ENCODE data around the gene SLC34A1. TPM values are rescaled to one million over a fixed set of nuclear protein-coding genes. Genes with fewer than 3 reads are reported as not detected.
"Not testable (repeated sequence)": the region's sequence is repeated elsewhere in the genome, so short reads cannot be mapped to it uniquely, and the experiment has no call there.

Gene SLC34A1
- polyA plus RNA-seq, 4 donors: 0.01 to 0.07 TPM; not detected in 2

DNA sequence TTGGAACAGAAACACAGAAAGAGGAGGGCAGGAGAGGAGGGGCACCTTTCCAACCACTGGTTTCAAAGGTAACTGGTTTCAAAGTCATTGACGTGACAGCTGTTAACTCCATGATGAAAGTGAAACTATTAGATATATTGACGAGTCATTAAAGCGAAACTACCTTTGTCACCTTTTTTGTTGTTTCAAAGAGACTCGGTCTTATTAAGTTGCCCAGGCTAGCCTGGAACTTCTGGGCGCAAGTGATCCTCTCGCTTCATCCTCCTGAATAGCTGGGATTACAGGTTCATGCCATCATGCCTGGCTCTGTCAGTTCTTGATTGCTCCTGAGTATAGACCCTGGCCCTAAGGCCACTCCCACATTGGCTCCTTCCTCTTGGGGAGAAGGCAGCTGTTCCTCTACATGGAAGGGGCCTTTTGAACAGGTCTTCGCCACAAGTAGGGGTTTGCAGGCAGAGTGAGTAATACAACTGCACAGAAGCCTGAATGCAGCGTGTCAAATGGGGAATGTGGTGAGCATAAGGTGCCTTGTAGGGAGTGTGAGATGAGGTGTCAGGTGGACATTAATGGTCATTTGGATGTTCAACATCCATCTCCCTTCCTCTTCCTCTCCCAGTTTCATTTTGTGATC is 28.5 kb downstream of the SLC34A1 start:
- FAIRE-seq: peak; percentile 41
- H3K27me3 ChIP-seq (ENCODE audit: control insufficient read depth in 3 of 3, insufficient read depth in 3 of 3, low read length in 3 of 3): no peaks in the 10 kb centered on the region
- WGBS, 3 donors: 15 to 52% (median 30%) methylated on average over 8 of the region's 8 CpGs
- peaks cover 0 to 9% (median 4%) of the 10 kb centered on the region in 3 donors for H3K4me1 ChIP-seq (ENCODE audit: control insufficient read depth in 3 of 3, insufficient read depth in 2 of 3, low read depth in 1 of 3, low read length in 2 of 3)
- no peaks in the 10 kb centered on the region for H3K9me3 ChIP-seq (ENCODE audit: control insufficient read depth in 2 of 2, insufficient read depth in 1 of 2, low read depth in 1 of 2, low read length in 1 of 2)
- peak; percentile 79 to 91 for DNase-seq
- H3K4me3 ChIP-seq (ENCODE audit: low read depth in 1 of 3, low read length in 3 of 3): peak overlapping the region in 1 of 3 donors; percentile 50
- peak overlapping the region; percentile 53 to 89 (median 79) for H3K27ac ChIP-seq (ENCODE audit: low read depth in 1 of 3, low read length in 2 of 3)
- H3K36me3 ChIP-seq (ENCODE audit: control insufficient read depth in 3 of 3, insufficient read depth in 2 of 3, low read depth in 1 of 3, low read length in 3 of 3): no peaks in the 10 kb centered on the region

DNA sequence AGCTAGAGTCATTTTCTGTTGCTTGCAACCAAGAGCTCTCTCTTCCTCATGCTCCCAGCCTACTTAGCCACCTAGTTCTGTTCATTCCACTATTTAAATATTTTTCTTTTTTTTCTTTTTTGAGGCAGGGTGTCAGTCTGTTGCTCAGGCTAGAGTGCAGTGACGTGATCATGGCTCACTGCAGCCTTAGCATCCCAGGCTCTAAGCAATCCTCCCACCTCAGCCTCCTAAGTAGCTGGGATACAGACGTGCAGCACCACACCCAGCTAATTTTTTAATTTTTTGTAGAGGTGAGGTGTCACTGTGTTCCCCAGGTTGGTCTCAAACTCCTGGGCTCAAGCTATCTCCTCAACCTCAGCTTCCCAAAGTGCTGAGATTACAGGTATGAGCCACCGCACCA is 30.2 kb downstream of the SLC34A1 start:
- no peak for FAIRE-seq

DNA sequence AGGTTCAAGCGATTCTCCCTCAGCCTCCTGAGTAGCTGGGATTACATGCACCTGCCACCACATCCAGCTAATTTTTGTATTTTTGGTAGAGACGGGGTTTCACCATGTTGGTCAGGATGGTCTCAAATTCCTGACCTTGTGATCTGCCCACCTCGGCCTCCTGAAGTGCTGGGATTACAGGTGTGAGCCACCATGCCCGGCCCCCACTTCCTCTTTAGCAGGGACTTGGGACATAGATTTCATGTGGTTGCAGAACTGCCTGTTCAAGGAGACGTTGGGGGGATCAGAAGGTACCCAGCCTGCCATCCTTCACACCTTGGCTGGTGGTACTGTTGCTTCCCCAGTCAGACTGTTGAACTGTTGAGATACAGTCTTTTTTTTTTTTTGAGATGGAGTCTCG is 32.8 kb downstream of the SLC34A1 start:
- not testable (repeated sequence) for H3K36me3 ChIP-seq (ENCODE audit: control insufficient read depth in 3 of 3, insufficient read depth in 2 of 3, low read depth in 1 of 3, low read length in 3 of 3); DNase-seq; FAIRE-seq; H3K4me3 ChIP-seq (ENCODE audit: low read depth in 1 of 3, low read length in 3 of 3); H3K9me3 ChIP-seq (ENCODE audit: control insufficient read depth in 2 of 2, insufficient read depth in 1 of 2, low read depth in 1 of 2, low read length in 1 of 2); H3K4me1 ChIP-seq (ENCODE audit: control insufficient read depth in 3 of 3, insufficient read depth in 2 of 3, low read depth in 1 of 3, low read length in 2 of 3); H3K27me3 ChIP-seq (ENCODE audit: control insufficient read depth in 3 of 3, insufficient read depth in 3 of 3, low read length in 3 of 3); H3K27ac ChIP-seq (ENCODE audit: low read depth in 1 of 3, low read length in 2 of 3)
- WGBS, 3 donors: 85 to 88% (median 86%) methylated on average over 6 of the region's 6 CpGs

More for the DNA sequence above, 30.2 kb downstream of the SLC34A1 start:
- WGBS, 3 donors: 77 to 90% (median 88%) methylated on average over 3 of the region's 3 CpGs
- Histone ChIP-seq H3K4me3 (ENCODE audit: low read depth in 1 of 3, low read length in 3 of 3) (no peak overlapping the region), H3K9me3 (ENCODE audit: control insufficient read depth in 2 of 2, insufficient read depth in 1 of 2, low read depth in 1 of 2, low read length in 1 of 2) (no peaks in the 10 kb centered on the region), H3K27ac (ENCODE audit: low read depth in 1 of 3, low read length in 2 of 3) (no peak overlapping the region), H3K4me1 (ENCODE audit: control insufficient read depth in 3 of 3, insufficient read depth in 2 of 3, low read depth in 1 of 3, low read length in 2 of 3) (peaks cover 0 to 9% (median 4%) of the 10 kb centered on the region in 3 donors), H3K36me3 (ENCODE audit: control insufficient read depth in 3 of 3, insufficient read depth in 2 of 3, low read depth in 1 of 3, low read length in 3 of 3) (no peaks in the 10 kb centered on the region), H3K27me3 (ENCODE audit: control insufficient read depth in 3 of 3, insufficient read depth in 3 of 3, low read length in 3 of 3) (no peaks in the 10 kb centered on the region)
- DNase-seq: no peak

DNA sequence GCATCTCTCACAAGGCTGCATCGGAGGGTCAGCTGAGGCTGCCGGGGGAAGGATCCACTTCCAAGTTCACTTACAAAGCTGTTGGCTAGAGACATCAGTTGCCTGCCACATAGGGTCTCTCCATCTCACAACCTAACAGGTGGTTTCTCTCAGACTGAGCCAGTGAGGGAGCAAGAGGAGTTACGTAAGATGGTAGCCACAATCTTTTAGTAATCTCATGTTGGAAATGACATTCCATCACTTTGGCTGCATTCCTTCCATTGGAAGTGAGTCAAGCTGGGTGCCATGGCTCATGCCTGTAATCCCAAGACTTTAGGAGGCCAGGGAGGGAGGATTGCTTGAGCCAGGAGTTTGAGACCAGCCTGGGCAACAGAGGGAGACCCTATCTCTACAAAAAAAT is 34.8 kb downstream of the SLC34A1 start:
- DNase-seq (no peak), FAIRE-seq (no peak)
- peaks cover 0 to 4% (median 0%) of the 10 kb centered on the region in 3 donors for H3K4me1 ChIP-seq (ENCODE audit: control insufficient read depth in 3 of 3, insufficient read depth in 2 of 3, low read depth in 1 of 3, low read length in 2 of 3)
- 77 to 92% (median 86%) methylated on average over 3 of the region's 3 CpGs for WGBS, 3 donors
- H3K36me3 ChIP-seq (ENCODE audit: control insufficient read depth in 3 of 3, insufficient read depth in 2 of 3, low read depth in 1 of 3, low read length in 3 of 3): no peaks in the 10 kb centered on the region
- no peak overlapping the region for H3K27ac ChIP-seq (ENCODE audit: low read depth in 1 of 3, low read length in 2 of 3)
- no peaks in the 10 kb centered on the region for H3K9me3 ChIP-seq (ENCODE audit: control insufficient read depth in 2 of 2, insufficient read depth in 1 of 2, low read depth in 1 of 2, low read length in 1 of 2)
- no peak overlapping the region for H3K4me3 ChIP-seq (ENCODE audit: low read depth in 1 of 3, low read length in 3 of 3)
- no peaks in the 10 kb centered on the region for H3K27me3 ChIP-seq (ENCODE audit: control insufficient read depth in 3 of 3, insufficient read depth in 3 of 3, low read length in 3 of 3)

DNA sequence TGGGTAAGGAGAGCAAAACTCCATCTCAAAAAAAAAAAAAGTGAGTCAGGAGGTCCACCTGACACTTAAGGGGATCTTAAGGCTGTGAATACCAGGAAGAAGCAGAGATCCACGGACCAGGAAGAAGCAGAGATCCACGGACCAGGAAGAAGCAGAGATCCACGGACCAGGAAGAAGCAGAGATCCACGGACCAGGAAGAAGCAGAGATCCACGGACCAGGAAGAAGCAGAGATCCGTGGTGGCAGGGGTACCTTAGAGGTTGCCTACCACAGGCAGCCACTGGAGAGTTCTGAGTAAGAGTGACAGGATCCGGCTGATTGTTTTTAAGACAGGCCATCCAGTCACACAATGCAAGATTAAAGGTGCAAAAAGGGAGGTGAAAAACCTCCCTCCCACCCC is 36.2 kb downstream of the SLC34A1 start:
- H3K36me3 ChIP-seq (ENCODE audit: control insufficient read depth in 3 of 3, insufficient read depth in 2 of 3, low read depth in 1 of 3, low read length in 3 of 3); H3K27ac ChIP-seq (ENCODE audit: low read depth in 1 of 3, low read length in 2 of 3); DNase-seq; H3K27me3 ChIP-seq (ENCODE audit: control insufficient read depth in 3 of 3, insufficient read depth in 3 of 3, low read length in 3 of 3); H3K4me1 ChIP-seq (ENCODE audit: control insufficient read depth in 3 of 3, insufficient read depth in 2 of 3, low read depth in 1 of 3, low read length in 2 of 3); FAIRE-seq; H3K9me3 ChIP-seq (ENCODE audit: control insufficient read depth in 2 of 2, insufficient read depth in 1 of 2, low read depth in 1 of 2, low read length in 1 of 2); H3K4me3 ChIP-seq (ENCODE audit: low read depth in 1 of 3, low read length in 3 of 3): not testable (repeated sequence)
- 27 to 65% (median 45%) methylated on average over 7 of the region's 7 CpGs for WGBS, 3 donors

DNA sequence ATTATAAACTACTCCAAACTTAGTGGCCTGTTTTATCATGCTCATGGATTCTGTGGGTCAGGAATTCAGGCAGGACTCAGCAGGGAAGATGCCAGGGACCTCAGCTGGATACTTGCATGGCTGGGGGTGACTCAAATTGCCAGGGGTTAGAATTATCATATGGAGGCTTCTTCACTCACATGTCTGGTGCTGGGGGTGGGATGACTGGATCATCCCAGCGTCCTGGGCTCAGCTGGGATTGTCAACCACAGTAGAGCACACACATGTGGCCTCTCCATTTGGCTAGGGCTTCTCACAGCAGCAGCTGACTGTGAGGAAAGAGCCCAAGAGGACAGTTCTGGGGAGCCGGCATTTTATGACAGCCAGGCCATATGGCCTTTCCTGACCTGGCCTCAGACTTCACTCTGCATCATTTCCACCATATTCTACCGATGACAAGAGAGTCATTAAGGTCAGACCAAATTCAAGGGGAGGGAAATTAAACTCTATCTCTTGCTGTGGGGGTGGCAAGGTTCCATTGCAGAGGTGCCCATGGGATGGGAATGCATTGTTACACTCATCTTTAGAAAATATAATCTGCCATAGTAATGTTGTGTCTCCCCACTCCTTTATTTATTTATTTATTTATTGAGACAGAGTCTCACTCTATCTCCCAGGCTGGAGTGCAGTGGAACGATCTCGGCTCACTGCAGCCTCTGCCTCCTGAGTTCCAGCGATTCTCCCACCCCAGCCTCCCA is 37.0 kb downstream of the SLC34A1 start:
- Histone ChIP-seq H3K36me3 (ENCODE audit: control insufficient read depth in 3 of 3, insufficient read depth in 2 of 3, low read depth in 1 of 3, low read length in 3 of 3) (no peaks in the 10 kb centered on the region), H3K4me1 (ENCODE audit: control insufficient read depth in 3 of 3, insufficient read depth in 2 of 3, low read depth in 1 of 3, low read length in 2 of 3) (peaks cover 0 to 6% (median 4%) of the 10 kb centered on the region in 3 donors), H3K4me3 (ENCODE audit: low read depth in 1 of 3, low read length in 3 of 3) (no peak overlapping the region), H3K9me3 (ENCODE audit: control insufficient read depth in 2 of 2, insufficient read depth in 1 of 2, low read depth in 1 of 2, low read length in 1 of 2) (no peaks in the 10 kb centered on the region), H3K27ac (ENCODE audit: low read depth in 1 of 3, low read length in 2 of 3) (no peak overlapping the region), H3K27me3 (ENCODE audit: control insufficient read depth in 3 of 3, insufficient read depth in 3 of 3, low read length in 3 of 3) (no peaks in the 10 kb centered on the region)
- WGBS, 3 donors: 80 to 92% (median 92%) methylated on average over 6 of the region's 6 CpGs
- FAIRE-seq (no peak), DNase-seq (no peak)

DNA sequence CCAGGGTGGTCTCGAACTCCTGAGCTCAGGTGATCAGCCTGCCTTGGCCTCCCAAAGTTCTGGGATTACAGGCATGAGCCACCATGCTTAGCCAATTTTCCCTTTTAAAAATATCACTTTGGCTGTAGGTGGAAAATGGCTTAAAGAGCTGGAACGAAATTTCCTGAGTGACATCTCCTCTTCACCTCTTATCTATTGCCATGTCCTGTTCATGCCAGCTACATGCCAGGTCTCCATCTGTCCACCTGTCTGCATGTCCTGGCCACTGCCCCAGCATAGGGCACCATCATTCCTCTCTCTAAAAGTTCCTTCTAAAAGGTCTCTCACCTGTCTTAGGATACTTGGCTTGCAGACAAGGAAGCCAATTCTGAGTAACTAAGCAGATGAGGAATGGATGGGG is 39.4 kb downstream of the SLC34A1 start:
- Histone ChIP-seq H3K27me3 (ENCODE audit: control insufficient read depth in 3 of 3, insufficient read depth in 3 of 3, low read length in 3 of 3) (no peaks in the 10 kb centered on the region), H3K4me3 (ENCODE audit: low read depth in 1 of 3, low read length in 3 of 3) (no peak overlapping the region), H3K9me3 (ENCODE audit: control insufficient read depth in 2 of 2, insufficient read depth in 1 of 2, low read depth in 1 of 2, low read length in 1 of 2) (no peaks in the 10 kb centered on the region), H3K27ac (ENCODE audit: low read depth in 1 of 3, low read length in 2 of 3) (no peak overlapping the region), H3K4me1 (ENCODE audit: control insufficient read depth in 3 of 3, insufficient read depth in 2 of 3, low read depth in 1 of 3, low read length in 2 of 3) (peaks cover 0 to 23% (median 10%) of the 10 kb centered on the region in 3 donors), H3K36me3 (ENCODE audit: control insufficient read depth in 3 of 3, insufficient read depth in 2 of 3, low read depth in 1 of 3, low read length in 3 of 3) (peaks cover 0 to 2% (median 0%) of the 10 kb centered on the region in 3 donors)
- DNase-seq (no peak), FAIRE-seq (no peak)
- 89 to 94% (median 93%) methylated on average over 2 of the region's 2 CpGs for WGBS, 3 donors

DNA sequence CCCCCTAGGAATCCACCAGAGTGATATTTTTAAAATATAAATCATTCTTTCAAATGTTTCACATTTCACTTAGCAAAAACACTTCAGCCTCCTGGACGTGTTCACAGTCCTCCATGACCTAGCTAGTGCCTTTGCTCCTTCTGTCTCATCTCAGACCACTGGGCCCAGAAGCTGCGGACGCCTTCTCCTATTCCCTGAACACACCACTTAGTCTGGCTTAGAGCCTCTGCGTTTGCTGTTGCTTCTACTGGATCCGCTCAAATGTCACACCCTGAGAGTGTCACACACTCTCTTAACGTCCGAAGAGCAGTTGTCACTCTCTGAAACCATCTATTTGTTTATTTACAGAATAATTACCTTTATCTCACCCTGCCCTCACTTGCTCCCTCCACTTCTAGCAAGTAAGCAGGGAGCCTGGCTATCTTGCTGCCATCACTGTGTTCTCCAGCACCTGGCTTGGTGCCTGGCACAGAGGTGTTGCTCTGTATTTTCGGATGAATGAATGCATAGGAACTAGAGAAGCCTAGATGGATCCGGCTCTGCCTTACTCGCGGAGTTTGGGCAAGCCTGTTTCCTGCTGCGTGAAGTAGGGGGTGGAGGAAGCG is 41.1 kb downstream of the SLC34A1 start:
- peak overlapping the region in 2 of 3 donors; percentile 25 to 54 for H3K4me3 ChIP-seq (ENCODE audit: low read depth in 1 of 3, low read length in 3 of 3)
- no peaks in the 10 kb centered on the region for H3K9me3 ChIP-seq (ENCODE audit: control insufficient read depth in 2 of 2, insufficient read depth in 1 of 2, low read depth in 1 of 2, low read length in 1 of 2)
- peaks cover 0 to 13% (median 0%) of the 10 kb centered on the region in 3 donors for H3K36me3 ChIP-seq (ENCODE audit: control insufficient read depth in 3 of 3, insufficient read depth in 2 of 3, low read depth in 1 of 3, low read length in 3 of 3)
- FAIRE-seq (no peak), DNase-seq (peak in 1 of 2 donors; percentile 30)
- WGBS, 3 donors: 33 to 36% (median 35%) methylated on average over 13 of the region's 13 CpGs
- peak overlapping the region; percentile 88 to 100 (median 92) for H3K27ac ChIP-seq (ENCODE audit: low read depth in 1 of 3, low read length in 2 of 3)
- H3K4me1 ChIP-seq (ENCODE audit: control insufficient read depth in 3 of 3, insufficient read depth in 2 of 3, low read depth in 1 of 3, low read length in 2 of 3): peaks cover 0 to 23% (median 13%) of the 10 kb centered on the region in 3 donors
- no peaks in the 10 kb centered on the region for H3K27me3 ChIP-seq (ENCODE audit: control insufficient read depth in 3 of 3, insufficient read depth in 3 of 3, low read length in 3 of 3)

Measured in small intestine (tissue), 7 donors.